ENCODE data around the gene DRC7.

DNA sequence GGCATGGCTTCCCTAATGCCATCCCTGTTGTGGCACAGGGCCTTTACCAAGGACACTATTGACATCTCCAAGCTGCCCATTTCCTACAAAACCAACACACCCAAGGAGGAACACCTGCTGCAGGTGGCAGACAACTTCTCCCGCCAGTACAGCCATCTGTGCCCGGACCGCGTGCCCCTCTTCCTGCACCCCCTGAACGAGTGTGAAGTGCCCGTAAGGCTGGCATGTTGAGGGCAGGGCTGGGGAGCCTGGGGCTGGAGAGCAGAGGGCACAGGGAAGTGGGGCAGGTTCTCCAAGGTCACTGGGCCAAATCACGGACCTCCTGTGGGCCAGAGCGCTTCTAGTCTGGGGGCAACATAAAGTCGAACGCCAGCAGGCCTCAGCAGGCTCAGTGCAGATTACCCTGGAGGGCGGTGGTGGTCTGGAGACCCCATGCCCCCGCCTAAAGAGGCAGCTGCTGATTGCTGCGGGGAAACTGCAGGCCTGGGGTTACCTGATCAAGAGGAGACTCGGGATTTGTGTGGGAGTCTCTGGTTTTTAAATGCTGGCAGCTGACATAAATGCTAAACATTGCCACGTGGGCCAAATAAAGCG lies 4.3 kb downstream of the DRC7 start:
- TF ChIP-seq, protein P1, sequence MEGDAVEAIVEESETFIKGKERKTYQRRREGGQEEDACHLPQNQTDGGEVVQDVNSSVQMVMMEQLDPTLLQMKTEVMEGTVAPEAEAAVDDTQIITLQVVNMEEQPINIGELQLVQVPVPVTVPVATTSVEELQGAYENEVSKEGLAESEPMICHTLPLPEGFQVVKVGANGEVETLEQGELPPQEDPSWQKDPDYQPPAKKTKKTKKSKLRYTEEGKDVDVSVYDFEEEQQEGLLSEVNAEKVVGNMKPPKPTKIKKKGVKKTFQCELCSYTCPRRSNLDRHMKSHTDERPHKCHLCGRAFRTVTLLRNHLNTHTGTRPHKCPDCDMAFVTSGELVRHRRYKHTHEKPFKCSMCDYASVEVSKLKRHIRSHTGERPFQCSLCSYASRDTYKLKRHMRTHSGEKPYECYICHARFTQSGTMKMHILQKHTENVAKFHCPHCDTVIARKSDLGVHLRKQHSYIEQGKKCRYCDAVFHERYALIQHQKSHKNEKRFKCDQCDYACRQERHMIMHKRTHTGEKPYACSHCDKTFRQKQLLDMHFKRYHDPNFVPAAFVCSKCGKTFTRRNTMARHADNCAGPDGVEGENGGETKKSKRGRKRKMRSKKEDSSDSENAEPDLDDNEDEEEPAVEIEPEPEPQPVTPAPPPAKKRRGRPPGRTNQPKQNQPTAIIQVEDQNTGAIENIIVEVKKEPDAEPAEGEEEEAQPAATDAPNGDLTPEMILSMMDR (IDR thresholded peaks at IDR 0.05): no peak
- TF ChIP-seq POLR2A (IDR thresholded peaks at IDR 0.05): no peak

Data from thyroid gland (tissue), 4 donors.